HCT116 (cell line): ENCODE data around the gene DNMT3A.

Source experiments
- CTCF ChIP-seq, 3 experiments: fragments of 200-600 bp in 1 of 3; sonication (generic) in 1 of 3; IDR thresholded peaks in 2 of 3; conservative IDR thresholded peaks in 1 of 3; 2 replicates each; pipeline ENCODE4 v1.5.1; 2012 to 2017; ENCODE audit warnings: low read depth in 2 of 3, low read length in 2 of 3, antibody characterized with exemption in 1 of 3, borderline replicate concordance in 1 of 3, control low read depth in 1 of 3, mild to moderate bottlenecking in 1 of 3, mixed read lengths in 1 of 3, mixed run types in 1 of 3, moderate library complexity in 1 of 3; ENCODE audit not compliant: insufficient read depth in 1 of 3
- ELF1 ChIP-seq: IDR thresholded peaks from 2 replicates; pipeline ENCODE4 v1.6.1; 2012; ENCODE audit warnings: low read depth, borderline replicate concordance
- EZH2 ChIP-seq: fragments of 200-600 bp; sonication (generic); IDR thresholded peaks from 2 replicates; pipeline ENCODE4 v1.6.1; 2017; ENCODE audit warnings: antibody characterized with exemption, mixed run types
- EZH2phosphoT487 ChIP-seq: fragments of 200-600 bp; IDR thresholded peaks from 2 replicates; pipeline ENCODE4 v1.6.1; 2018; ENCODE audit warnings: antibody characterized with exemption, borderline replicate concordance
- POLR2A ChIP-seq: IDR thresholded peaks from 2 replicates; pipeline ENCODE4 v1.7.0; 2011; ENCODE audit warnings: borderline replicate concordance; ENCODE audit not compliant: insufficient read depth, insufficient read length; ENCODE audit errors: extremely low read depth
- POLR2AphosphoS5 ChIP-seq: IDR thresholded peaks from 2 replicates; pipeline ENCODE4 v1.6.1; 2011; ENCODE audit warnings: mild to moderate bottlenecking, low read depth, low read length, moderate library complexity
- SIN3A ChIP-seq: IDR thresholded peaks from 2 replicates; pipeline ENCODE4 v1.6.1; 2012; ENCODE audit warnings: low read depth
- SP1 ChIP-seq: IDR thresholded peaks from 2 replicates; pipeline ENCODE4 v1.6.1; 2012; ENCODE audit warnings: low read depth
- YY1 ChIP-seq: IDR thresholded peaks from 2 replicates; pipeline ENCODE4 v1.6.1; 2011; ENCODE audit warnings: low read length, low read depth, moderate library complexity, mild to moderate bottlenecking; ENCODE audit not compliant: insufficient replicate concordance; ENCODE audit errors: extremely low read depth
- ZFX ChIP-seq: fragments of 450-650 bp; IDR thresholded peaks from 2 replicates; pipeline ENCODE4 v1.6.1; 2017

GRCh38 chr2:25274868-25275574, 66.7 kb downstream of the DNMT3A start:
- TF ChIP-seq CTCF (IDR thresholded peaks at IDR 0.05 in 2 of 3, conservative IDR thresholded peaks at IDR 0.05 in 1 of 3; ENCODE audit: borderline replicate concordance in 1 of 3, insufficient read depth in 1 of 3, low read depth in 2 of 3, low read length in 2 of 3) (no peak), EZH2phosphoT487 (no peak), YY1 (no peak), ELF1 (no peak), EZH2 (no peak), POLR2AphosphoS5 (no peak), SP1 (no peak), SIN3A (no peak), ZFX (no peak), POLR2A (no peak)
